Fibroblast of lung (primary cell): ENCODE data around the gene CEBPE. TPM values are rescaled to one million over a fixed set of nuclear protein-coding genes. Genes with fewer than 3 reads are reported as not detected.

Experiments used
- DNase-seq, 2 donors: peaks; one replicate each; pipeline versions ENCODE4 v3.0.0 to v3.0.0-alpha.2; 2010; ENCODE audit warnings: low read depth in 2 of 2
- H2AFZ ChIP-seq: 2 replicates; pipeline ENCODE4 v1.5.1; 2012; ENCODE audit warnings: low read length, control low read depth, inconsistent platforms
- H3K27ac ChIP-seq: 2 replicates; pipeline ENCODE4 v1.5.1; 2011; ENCODE audit warnings: low read length, control low read depth; ENCODE audit not compliant: insufficient read depth
- H3K27me3 ChIP-seq: 2 replicates; pipeline ENCODE4 v1.5.1; 2011; ENCODE audit warnings: mild to moderate bottlenecking, low read length; ENCODE audit not compliant: control insufficient read depth, insufficient read depth
- H3K36me3 ChIP-seq: 2 replicates; pipeline ENCODE4 v1.5.1; 2011; ENCODE audit warnings: low read length; ENCODE audit not compliant: control insufficient read depth, insufficient read depth
- H3K4me1 ChIP-seq: 2 replicates; pipeline ENCODE4 v1.5.1; 2011; ENCODE audit warnings: low read length; ENCODE audit not compliant: control insufficient read depth, insufficient read depth; ENCODE audit errors: extremely low read depth
- H3K4me2 ChIP-seq: 2 replicates; pipeline ENCODE4 v1.5.1; 2011; ENCODE audit warnings: low read length, control low read depth; ENCODE audit not compliant: insufficient read depth; ENCODE audit errors: extremely low read depth
- H3K4me3 ChIP-seq, 4 experiments: fragments of 200-600 bp in 1 of 4; sonication (generic) in 1 of 4; replicated peaks in 1 of 4; 2 replicates each; pipeline ENCODE4 v1.5.1; 2011 to 2016; ENCODE audit warnings: low read length in 4 of 4, low read depth in 3 of 4, mild to moderate bottlenecking in 3 of 4, control low read depth in 2 of 4, inconsistent platforms in 1 of 4, mixed read lengths in 1 of 4; ENCODE audit not compliant: insufficient read depth in 1 of 4; ENCODE audit errors: control extremely low read depth in 1 of 4
- H3K79me2 ChIP-seq: 2 replicates; pipeline ENCODE4 v1.5.1; 2012; ENCODE audit warnings: mild to moderate bottlenecking, low read length, inconsistent platforms; ENCODE audit not compliant: control insufficient read depth, insufficient read depth
- H3K9ac ChIP-seq: 2 replicates; pipeline ENCODE4 v1.5.1; 2011; ENCODE audit warnings: mild to moderate bottlenecking, low read length, control low read depth; ENCODE audit not compliant: insufficient read depth
- H3K9me3 ChIP-seq: 2 replicates; pipeline ENCODE4 v1.5.1; 2012; ENCODE audit warnings: low read depth, low read length; ENCODE audit not compliant: control insufficient read depth, insufficient read depth
- H4K20me1 ChIP-seq: 2 replicates; pipeline ENCODE4 v1.5.1; 2011; ENCODE audit warnings: low read length; ENCODE audit not compliant: control insufficient read depth, insufficient read depth; ENCODE audit errors: extremely low read depth
- CTCF ChIP-seq, 2 donors: IDR thresholded peaks in 1 of 2; conservative IDR thresholded peaks in 1 of 2; 1 replicate in 1 of 2; 2 replicates in 1 of 2; pipeline ENCODE4 v1.5.1; 2011 to 2012; ENCODE audit warnings: low read length in 2 of 2, control low read depth in 1 of 2, inconsistent platforms in 1 of 2, low read depth in 1 of 2, mild to moderate bottlenecking in 1 of 2
- EZH2 ChIP-seq: IDR thresholded peaks from 2 replicates; pipeline ENCODE4 v1.5.1; 2012; ENCODE audit warnings: low read length, control low read depth, mild to moderate bottlenecking; ENCODE audit errors: missing control alignments
- polyA plus RNA-seq, 2 donors: library from polyadenylated mRNA; depleted of rRNA in 1 of 2; stranded (reverse) in 1 of 2; unstranded in 1 of 2; fragments of >200 nt; gene quantifications; 2 replicates each; pipeline ENCODE4 v1.2.1, GENCODE V29; 2011 to 2012; ENCODE audit warnings: missing spikeins in 1 of 2
- total RNA-seq: library from RNA; depleted of rRNA; stranded (reverse); fragments of >200 nt; gene quantifications from 2 replicates; pipeline ENCODE4 v1.2.1, GENCODE V29; 2014

The CEBPE gene
- total and polyA plus RNA-seq, 2 donors (not counting 1 experiment from before 2014, with no cell fraction given) = not detected

GRCh38 chr14:23164949-23165348 is 45.9 kb upstream of the CEBPE start:
- Histone ChIP-seq H3K27me3 (peaks cover 10% of the 10 kb centered on the region), H3K36me3 (no peaks in the 10 kb centered on the region), H3K4me3 (no peak overlapping the region), H3K9me3 (no peaks in the 10 kb centered on the region), H3K4me1 (peaks cover 3% of the 10 kb centered on the region), H3K9ac (no peak overlapping the region), H3K27ac (no peak overlapping the region), H3K79me2 (no peaks in the 10 kb centered on the region), H3K4me2 (no peak overlapping the region), H2AFZ (no peak overlapping the region), H4K20me1 (no peaks in the 10 kb centered on the region)
- TF ChIP-seq CTCF (conservative IDR thresholded peaks at IDR 0.05 in 1 of 2, IDR thresholded peaks at IDR 0.05 in 1 of 2; ENCODE audit: low read depth in 1 of 2, low read length in 2 of 2) = no peak
- TF ChIP-seq EZH2 = no peak
- DNase-seq = no peak

DNA sequence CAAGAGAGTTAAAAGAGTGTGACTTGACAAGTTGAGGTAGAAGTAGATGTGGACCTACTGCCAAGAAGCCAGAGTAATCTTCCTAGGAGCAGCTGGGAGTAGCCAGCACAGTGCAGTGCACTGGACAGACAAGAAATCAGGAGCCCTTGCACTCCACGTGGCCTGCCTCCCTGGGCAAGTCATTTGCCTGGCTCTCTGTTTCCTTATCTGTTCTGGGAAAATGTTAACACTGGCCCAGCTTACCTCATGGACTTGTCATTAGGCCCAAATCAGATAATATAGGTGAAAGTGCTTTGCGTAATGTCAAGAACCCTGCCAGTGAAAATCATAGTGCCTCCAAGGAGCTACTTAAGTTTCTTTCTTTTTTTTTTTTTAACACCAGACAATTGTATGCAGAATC is 45.2 kb upstream of the CEBPE start:
- no peak overlapping the region for H3K27ac ChIP-seq
- H3K4me1 ChIP-seq = peaks cover 3% of the 10 kb centered on the region
- DNase-seq = peak; percentile 39 to 48
- H3K9ac ChIP-seq = no peak overlapping the region
- TF ChIP-seq CTCF (conservative IDR thresholded peaks at IDR 0.05 in 1 of 2, IDR thresholded peaks at IDR 0.05 in 1 of 2; ENCODE audit: low read depth in 1 of 2, low read length in 2 of 2) (no peak), EZH2 (no peak)
- no peaks in the 10 kb centered on the region for H3K9me3 ChIP-seq
- no peaks in the 10 kb centered on the region for H4K20me1 ChIP-seq
- H3K27me3 ChIP-seq = peaks cover 10% of the 10 kb centered on the region
- H2AFZ ChIP-seq = no peak overlapping the region
- H3K4me2 ChIP-seq = no peak overlapping the region
- no peaks in the 10 kb centered on the region for H3K36me3 ChIP-seq
- no peak overlapping the region for H3K4me3 ChIP-seq
- no peaks in the 10 kb centered on the region for H3K79me2 ChIP-seq

DNA sequence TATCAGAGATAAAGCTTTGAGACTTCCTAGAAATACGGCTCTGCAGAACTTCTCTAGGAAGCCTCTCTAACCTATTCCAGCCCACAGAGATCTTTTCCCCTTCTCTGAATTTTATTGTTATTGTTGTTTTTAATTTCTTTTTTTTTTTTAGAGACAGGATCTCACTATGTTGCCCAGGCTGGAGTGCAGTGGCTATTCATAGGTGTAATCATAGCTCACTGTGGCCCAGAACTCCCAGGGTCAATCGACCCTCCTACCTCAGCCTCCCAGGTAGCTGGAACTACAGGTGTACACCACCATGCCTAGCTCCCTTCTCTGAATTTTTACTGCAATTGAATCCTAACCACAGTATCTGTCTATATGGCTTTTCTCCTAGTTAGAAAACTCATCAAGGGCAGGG is 44.8 kb upstream of the CEBPE start:
- Histone ChIP-seq H3K36me3 (no peaks in the 10 kb centered on the region), H3K27me3 (peaks cover 10% of the 10 kb centered on the region)
- TF ChIP-seq CTCF (conservative IDR thresholded peaks at IDR 0.05 in 1 of 2, IDR thresholded peaks at IDR 0.05 in 1 of 2; ENCODE audit: low read depth in 1 of 2, low read length in 2 of 2) (no peak), EZH2 (no peak)

More for the DNA sequence above, 44.8 kb upstream of the CEBPE start:
- no peak overlapping the region for H2AFZ ChIP-seq
- no peak for DNase-seq
- H3K4me3 ChIP-seq = no peak overlapping the region
- H3K4me1 ChIP-seq = peaks cover 3% of the 10 kb centered on the region
- no peaks in the 10 kb centered on the region for H3K9me3 ChIP-seq
- H3K27ac ChIP-seq = no peak overlapping the region
- no peak overlapping the region for H3K9ac ChIP-seq
- no peak overlapping the region for H3K4me2 ChIP-seq
- H3K79me2 ChIP-seq = no peaks in the 10 kb centered on the region
- no peaks in the 10 kb centered on the region for H4K20me1 ChIP-seq
